IPS DF 4.7 (cell line): ENCODE data around the gene BRMS1L.
"Not testable (repeated sequence)": the region's sequence is repeated elsewhere in the genome, so short reads cannot be mapped to it uniquely, and the experiment has no call there.

Experiments
- DNase-seq: peaks from one replicate; pipeline ENCODE4 v3.0.0-alpha.2; 2013; ENCODE audit warnings: low spot score; ENCODE audit errors: extremely low read depth

Gene BRMS1L

DNA sequence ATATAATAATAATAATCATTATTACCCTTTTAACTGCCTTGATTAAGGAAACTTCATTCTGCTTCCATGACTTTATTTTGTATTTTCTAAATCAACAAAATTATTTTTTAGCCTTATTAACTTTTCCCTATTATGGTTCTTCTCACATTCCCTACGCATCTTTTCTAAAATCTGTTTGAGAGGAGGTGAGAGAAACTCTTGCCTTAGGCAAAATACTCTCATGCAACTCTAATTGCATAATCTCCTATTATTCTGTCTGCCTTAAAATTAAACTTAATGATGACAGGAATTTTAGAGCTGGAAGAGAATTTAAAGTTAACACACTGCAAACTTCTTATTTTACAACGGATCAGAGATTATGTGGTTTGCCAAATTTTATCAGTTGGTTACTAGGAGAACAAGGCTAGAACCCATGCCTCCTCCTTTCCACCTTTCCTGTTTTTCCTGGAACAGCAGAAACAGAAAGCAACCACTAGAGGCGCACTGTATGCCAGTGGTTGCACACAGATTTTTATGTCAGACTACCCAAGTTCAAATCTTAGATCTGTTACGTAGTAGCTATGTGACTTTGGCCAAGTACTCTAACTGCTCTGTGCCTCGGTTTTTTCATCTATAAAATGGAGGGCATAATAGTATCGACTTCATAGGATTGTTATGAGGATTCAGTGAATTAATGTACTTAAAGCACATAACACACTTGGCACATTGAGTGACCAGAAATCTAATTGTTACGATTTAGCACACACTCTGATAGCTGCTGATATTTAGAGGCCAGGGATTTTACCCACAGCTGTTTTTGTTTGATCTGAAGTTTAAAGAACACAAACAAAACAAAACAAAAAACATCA lies 4.3 kb upstream of the BRMS1L start:
- no peak for DNase-seq

DNA sequence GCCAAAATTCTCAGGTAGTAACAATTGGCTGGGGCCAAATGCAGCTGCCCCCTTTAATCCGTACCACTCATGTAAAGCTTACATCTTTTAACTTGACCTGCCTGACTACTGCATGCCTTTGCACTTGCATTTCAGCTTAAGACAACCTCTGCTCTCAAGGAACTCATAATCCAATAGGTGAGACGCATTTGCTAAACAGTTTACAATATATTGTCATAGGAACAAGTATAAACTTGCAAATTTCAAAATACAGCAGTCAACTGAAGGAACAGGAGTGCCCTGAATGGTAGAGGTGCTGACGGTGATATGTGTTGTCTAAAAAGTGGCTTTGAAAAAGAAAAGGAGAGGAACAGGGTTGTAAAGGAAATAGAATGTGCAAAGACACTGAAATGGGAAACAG lies 3.6 kb upstream of the BRMS1L start:
- no peak for DNase-seq

DNA sequence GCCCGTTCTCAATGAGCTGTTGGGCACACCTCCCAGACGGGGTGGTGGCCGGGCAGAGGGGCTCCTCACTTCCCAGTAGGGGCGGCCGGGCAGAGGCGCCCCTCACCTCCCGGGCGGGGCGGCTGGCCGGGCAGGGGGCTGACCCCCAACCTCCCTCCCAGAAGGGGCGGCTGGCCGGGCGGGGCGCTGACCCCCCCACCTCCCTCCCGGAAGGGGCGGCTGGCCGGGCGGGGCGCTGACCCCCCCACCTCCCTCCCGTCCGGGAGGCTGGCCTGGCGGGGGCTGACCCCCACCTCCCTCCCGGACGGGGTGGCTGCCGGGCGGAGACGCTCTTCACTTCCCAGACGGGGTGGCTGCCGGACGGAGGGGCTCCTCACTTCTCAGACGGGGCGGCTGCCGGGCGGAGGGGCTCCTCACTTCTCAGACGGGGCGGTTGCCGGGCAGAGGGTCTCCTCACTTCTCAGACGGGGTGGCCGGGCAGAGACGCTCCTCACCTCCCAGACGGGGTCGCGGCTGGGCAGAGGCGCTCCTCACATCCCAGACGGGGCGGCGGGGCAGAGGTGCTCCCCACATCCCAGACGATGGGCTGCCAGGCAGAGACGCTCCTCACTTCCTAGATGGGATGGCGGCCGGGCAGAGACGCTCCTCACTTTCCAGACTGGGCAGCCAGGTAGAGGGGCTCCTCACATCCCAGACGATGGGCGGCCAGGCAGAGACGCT lies 1.5 kb upstream of the BRMS1L start:
- DNase-seq: not testable (repeated sequence)

DNA sequence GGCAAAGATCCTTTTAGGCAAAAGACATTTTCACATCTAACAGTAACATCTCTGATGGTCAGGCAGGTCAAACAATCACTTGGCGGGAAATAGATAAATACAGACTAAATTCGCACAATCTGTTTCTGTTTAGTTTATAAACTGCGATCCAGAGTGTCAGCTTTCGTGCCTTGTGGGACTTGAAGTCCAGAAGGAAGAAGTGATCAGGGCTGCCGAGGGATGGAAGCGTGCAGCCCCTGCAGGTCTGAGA lies 245 bp upstream of the BRMS1L start:
- no peak for DNase-seq

DNA sequence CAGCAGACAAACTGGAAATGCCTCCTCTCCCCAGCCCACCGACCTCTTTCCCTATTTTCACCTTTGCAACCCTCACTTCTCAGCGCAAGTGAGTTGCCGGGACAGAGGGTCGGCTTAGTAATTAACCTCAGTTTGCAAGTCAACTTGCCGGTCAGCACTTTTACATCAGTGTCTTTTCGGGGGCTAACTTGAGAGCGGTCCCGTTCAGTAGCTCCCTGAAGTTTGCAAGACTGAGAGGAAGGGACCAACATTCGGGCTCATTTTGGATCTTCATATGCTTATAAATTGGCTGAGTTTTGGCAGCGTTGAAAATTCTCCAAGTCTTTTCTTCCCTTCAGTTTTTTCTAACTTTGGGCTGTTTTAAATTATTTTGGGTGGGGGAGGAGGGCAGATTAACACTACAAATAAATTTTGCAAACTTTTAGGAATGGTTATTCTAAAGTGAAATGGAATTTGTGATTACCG lies 846 bp downstream of the BRMS1L start:
- no peak for DNase-seq

DNA sequence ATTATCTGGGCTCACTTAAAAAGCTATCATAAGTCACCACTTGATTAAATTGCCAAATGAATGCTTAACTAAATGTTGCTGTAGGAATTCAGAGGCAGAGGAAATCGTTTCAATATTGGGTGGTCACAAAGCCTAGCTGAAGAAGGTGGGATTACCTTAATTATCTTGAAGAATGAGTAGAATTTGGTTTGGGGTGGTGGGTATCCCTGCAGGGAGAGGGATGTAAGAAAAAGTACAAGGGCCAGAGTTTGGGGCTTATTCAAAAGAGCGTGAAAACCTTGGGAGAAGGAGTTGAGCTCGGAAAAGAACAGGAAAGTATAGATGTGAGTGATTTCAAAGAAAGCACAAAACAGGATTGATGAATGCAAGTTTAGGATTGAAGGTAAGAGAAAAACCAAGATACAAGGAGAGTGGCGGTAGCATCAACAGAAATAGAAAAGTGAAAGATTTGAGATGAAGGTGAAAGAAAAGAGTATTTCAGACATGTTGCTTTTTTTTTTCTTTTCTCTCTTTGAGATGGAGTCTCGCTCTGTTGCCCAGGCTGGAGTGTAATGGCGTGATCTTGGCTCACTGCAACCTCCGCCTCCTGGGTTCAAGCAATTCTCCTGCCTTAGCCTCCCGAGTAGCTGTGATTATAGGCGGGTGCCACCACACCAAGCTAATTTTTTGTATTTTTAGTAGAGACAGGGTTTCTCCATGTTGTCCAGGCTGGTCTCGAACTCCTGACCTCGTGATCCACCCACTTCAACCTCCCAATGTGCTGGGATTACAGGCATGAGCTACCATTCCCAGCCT lies 1.7 kb downstream of the BRMS1L start:
- no peak for DNase-seq

DNA sequence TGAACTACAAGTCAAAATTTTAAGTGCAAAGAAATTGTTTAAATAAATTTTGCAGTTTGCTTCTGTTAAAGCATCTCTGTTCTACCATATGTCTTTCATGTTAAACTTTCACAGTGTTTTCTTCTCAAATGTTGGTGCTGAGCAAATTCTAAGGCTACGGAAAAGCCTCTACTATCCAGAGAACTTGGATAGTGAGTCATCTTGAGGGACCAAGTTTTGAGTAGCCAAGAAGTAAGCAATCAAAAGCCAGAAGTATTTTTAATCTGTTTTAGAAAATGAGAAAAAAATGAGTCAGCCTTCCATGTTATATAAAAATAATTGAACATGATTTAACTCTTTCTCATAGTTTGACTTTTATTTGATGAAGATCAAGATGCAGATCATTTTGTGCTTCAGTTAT lies 3.3 kb downstream of the BRMS1L start:
- DNase-seq: no peak

DNA sequence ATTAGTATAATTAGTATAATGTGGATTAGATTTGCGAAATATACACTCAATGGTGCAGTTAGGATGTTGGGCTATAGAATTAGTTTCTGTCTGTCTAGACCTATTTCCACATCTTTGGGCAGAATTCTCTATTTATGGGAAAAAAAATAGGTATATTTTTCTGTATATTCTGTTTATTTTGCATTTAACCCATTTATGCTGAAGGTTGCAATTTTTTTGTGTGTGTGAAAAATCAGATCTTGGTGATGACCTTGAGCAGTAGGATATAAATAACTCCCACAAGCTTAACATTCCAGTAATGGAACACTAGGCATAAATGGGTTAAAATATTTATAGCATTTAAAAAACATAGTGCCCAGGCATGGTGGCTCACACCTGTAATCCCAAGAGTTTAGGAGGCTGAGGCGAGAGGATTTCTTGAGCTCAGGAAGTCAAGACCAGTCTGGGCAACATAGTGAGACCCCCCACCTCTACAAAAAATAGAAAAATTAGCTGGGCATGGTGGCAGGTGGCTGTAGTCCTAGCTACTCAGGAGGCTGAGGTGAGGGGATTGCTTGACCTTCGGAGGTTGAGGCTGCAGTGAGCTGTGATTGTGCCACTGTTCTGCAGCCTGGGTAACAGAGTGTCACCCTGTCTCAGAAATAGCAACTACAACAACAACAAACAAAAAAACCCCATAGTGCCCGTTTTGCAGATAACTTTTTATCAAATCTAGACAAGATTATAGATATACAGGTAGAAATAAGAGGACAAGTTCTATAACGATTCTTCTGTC lies 9.3 kb downstream of the BRMS1L start:
- DNase-seq: no peak

DNA sequence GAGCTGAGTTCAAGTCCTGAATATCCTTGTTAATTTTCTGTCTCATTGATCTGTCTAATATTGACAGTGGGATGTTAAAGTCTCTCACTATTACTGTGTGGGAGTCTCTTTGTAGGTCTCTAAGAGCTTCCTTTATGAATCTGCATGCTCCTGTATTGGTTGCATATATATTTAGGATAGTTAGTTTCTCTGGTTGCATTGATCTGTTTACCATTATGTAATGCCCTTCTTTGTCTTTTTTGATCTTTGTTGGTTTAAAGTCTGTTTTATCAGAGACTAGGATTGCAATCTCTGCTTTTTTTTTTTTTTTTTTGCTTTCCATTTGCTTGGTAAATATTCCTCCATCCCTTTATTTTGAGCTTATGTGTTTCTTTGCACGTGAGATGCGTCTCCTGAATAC lies 15.6 kb downstream of the BRMS1L start:
- not testable (repeated sequence) for DNase-seq

DNA sequence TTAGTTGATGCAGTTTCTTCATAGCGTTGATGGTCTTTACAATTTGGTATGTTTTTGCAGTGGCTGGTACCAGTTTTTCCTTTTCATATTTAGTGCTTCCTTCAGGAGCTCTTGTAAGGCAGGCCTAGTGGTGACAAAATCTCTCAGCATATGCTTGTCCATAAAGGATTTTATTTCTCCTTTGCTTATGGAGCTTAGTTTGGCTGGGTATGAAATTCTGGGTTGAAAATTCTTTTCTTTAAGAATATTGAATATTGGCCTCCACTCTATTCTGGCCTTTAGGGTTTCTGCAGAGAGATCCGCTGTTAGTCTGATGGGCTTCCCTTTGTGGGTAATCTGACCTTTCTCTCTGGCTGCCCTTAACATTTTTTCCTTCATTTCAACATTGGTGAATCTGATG lies 16.1 kb downstream of the BRMS1L start:
- not testable (repeated sequence) for DNase-seq

DNA sequence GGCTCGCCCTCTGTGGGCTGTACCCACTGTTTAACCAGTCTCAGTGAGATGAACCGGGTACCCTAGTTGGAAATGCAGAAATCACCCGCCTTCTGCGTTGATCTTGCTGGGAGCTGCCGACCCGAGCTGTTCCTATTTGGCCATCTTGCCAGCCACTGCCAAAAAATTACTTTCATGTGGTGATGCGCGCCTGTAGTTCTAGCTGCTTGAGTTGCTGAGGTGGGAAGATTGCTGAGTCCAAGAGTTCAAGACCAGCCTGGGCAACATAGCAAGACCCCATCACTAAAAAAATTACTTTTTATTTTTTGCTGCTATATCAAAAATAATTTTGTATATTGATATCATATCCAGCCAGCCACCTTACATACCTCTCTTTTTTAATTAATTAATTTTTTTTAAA lies 18.4 kb downstream of the BRMS1L start:
- DNase-seq: no peak

DNA sequence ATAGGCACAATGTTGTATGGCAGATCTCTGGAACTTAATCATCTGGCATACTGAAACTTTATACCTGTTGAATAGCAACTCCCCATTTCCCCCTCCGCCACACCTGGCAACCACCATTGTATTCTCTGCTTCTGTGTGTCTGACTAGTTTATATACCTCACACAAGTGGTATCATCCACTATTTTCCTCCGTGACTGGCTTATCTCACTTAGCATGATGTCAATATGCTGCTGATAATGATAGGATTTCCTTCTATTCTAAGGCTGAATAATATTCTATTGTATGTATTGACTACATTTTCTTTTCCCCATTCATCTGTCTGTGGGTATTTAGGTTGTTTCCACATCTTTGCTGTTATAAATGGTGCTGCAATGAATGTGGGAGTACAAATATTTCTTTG lies 21.5 kb downstream of the BRMS1L start:
- no peak for DNase-seq

DNA sequence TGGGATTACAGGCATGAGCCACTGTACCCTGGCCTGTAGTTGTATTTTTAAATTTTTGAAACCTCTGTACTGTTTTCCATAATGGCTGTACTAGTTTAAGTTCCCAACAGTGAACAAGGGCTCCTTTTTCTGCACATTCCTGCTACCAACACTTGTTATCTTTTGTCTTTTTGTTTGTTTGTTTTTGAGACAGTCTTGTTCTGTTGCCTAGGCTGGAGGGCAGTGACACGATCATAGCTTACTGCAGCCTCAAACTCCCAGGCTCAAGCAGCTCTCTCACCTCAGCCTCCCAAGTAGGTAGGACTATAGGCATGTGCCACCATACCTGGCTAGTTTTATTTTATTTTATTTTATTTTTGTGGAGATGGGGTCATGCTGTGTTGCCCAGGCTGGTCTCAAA lies 23.0 kb downstream of the BRMS1L start:
- DNase-seq: no peak

DNA sequence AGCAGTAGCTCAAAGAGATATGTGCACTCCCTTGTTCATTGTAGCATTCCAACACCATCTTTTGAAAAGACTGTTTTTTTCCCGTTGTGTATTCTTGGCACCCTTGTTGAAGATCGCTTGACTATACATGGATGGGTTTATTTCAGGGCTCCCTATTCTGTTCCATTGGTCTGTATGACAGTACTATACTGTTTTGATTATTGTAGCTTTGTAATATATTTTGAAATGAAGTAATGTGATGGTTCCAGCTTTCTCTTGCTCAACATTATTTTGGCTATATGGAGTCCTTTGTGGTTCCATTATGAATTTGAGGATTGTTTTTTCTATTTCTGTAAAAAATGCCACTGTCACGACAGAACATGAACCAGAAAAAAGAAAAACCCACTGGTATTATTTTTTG lies 25.7 kb downstream of the BRMS1L start:
- DNase-seq: no peak

DNA sequence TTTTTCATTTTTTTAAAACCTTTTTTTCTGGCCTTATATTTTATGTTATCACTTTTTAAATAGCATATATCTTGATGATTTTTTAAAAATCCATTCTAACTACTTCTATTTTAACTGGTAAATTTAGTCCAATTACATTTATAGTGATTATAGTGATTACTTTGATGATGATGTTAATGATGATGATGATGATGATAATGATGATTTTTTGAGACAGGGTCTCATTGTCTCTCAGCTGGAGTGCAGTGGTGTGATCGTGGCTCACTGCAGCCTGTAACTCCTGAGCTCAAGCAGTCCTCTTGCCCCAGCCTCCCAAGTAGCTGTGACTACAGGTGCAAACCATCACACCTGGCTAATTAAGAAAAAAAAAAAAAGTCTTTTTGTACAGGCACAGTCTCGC lies 27.1 kb downstream of the BRMS1L start:
- no peak for DNase-seq

DNA sequence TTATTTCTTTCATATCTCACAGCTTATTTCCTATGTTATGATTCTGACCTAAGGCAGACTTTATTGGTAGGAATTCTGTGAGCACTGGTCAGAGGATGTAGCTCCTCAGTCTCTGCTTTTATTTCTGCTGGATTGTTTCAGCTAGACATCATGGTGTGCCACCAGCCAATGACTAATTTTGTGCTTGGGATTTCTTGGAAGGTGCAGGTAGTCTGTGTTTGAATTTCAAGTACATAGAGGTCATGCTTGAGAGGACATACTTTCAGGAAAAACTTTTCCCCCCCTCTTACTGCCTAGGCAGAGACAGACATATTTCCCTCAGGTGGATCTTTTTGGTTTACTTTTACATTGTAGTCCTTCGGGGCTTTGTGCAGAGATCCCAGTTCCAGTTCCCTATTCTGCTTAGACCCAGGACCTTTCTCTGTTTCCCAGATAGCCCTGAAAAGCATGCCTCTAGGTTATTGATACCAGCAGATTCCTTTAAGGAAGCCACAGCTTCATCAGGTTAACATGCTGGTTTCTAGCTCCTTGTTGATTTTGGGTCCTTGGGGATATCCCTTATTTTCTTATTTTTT lies 28.6 kb downstream of the BRMS1L start:
- no peak for DNase-seq

DNA sequence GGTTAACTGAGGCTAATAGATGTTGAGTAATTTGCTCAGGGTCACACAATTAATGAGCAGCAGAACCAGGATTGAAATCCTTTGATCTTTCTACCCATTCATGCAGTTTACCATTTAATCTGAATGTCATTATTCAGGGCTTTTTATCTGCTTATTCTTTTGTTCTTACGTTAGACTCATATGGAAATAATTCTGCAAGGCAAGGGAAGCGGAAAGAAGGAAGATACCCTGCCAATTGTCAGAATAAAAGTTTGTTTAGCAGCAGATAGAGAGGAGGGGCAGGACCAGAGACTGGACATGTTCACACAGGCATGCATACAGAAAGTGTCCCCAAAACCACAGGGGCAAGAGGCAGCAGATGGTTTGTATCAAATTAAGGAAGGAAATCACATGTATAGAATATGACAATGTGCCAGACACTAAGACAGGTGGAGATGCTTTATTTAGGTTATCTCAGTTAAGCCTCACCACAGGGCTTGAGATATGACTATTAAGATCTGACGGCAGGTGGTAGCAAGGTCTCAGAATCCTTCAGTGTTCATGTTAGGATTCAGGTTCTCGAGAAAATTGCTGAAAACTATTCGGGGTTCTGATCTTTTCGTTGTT lies 29.8 kb downstream of the BRMS1L start:
- no peak for DNase-seq

DNA sequence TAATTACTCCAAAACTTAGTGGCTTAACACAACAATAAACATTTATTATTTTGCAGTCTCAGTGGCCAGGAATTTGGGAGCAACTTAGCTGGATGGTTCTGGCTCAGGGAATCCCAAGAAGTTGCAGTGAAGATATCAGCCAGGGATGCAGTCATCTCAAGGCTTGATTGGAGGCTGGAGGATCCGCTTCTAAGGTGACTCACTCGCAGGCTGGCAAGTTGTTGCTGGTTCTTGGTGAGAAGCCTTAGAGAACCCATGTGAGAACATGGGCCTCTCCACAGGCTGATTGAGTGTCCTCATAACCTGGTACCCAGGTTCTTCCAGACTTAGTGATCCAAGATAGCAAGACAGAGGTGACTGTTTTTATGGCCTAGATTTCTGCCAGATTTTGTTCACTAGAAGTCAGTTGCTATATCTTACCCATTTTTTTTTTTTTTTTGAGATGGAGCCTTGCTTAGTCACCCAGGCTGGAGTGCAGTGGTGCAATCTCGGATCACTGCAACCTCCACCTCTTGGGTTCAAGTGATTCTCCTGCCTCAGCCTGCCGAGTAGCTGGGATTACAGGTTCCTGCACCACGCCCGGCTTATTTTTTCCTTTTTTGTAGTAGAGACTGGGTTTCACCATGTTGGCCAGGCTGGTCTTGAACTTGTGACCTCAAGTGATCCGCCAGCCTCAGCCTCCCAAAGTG lies 32.5 kb downstream of the BRMS1L start:
- no peak for DNase-seq

DNA sequence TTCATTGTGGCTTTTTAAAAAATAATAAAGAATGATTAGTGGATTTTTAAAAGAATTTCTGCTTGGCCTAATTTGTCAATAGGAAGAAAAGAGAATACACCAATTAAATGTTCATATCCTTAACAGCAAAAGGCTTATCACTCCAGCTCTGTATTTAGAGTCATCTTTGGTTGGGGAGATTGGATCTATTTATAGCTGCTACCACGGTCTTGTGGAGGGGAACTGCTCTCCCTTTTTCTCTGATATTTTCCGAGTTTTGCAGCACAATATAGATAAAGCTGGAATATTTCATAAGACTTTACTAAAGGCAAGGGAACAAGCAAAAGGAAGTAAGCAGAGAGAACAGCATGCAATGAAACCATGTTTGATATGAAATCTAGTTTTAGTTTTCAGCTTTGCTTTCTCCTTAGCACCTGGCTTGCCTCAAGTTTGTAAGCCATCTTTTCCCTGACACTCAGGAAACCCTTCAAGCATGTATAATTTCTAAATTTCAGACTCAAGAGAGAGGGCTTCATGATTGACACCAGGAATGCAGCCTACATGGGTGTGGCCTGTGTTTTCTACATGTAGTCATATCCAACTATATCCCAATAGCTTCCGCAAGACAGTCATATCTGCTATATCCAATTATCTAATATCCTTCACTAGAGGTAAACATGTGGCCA lies 35.2 kb downstream of the BRMS1L start:
- no peak for DNase-seq
